ENCODE data around the gene ATP7B.

ATP7B gene

DNA sequence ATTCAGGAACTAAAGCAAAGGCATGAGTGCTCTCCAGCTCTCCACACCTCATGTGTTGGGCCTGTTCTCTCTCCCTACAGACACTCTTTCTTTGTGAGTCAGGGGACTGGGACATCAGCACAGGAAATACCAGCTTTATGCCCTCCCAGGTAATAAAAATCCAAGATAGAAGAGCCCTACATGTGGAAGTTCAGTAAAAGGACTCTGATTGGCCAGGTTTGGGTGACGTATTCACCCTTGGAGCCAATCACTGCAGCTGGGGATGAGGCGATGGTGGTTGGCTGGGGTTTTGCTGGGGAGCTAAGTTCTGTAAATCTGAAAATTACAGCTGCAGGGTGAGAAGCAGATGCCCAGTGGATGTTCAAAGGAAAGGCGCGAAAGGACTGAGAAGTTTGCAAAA lies 117.0 kb downstream of the ATP7B start:
- no peak for DNase-seq (ENCODE audit: low spot score)

DNA sequence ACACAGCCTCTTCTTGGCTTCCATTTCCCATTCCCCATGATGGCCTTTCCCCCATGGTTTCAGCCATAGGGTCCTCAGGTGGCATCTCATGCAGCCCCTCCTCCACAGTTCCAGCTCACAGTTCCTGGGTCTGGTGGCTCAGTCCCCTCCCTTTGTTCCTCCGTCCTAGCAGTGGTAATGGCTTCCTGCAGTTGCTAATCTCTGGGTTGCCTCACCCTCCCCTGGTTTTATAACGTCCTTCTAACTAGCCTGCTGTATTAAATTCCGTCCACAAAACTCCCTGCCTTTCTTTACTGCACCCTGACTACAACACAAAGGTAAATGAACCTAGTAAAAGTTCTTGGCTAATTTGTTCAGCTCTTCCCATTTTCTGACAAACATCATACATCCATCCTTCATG lies 118.6 kb downstream of the ATP7B start:
- no peak for DNase-seq (ENCODE audit: low spot score)

DNA sequence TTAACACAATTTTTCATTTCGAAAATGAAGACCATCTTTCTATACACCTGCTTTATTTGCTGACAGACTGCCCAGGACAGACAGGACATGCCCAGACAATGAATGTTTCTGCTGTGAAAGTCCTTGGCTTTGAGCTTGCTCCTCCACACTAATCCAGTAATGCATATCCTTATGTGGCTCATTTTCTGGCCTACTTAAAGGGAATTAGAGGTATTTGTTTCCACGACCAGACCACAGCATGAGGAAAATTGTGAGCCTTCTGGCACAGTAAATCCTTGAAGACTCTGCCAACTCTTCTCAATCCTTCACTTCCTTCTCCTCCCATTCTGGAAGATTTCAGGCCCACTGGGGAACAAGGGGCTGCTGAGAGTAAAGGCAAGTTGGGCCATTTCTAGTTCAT lies 123.8 kb downstream of the ATP7B start:
- no peak for DNase-seq (ENCODE audit: low spot score)

DNA sequence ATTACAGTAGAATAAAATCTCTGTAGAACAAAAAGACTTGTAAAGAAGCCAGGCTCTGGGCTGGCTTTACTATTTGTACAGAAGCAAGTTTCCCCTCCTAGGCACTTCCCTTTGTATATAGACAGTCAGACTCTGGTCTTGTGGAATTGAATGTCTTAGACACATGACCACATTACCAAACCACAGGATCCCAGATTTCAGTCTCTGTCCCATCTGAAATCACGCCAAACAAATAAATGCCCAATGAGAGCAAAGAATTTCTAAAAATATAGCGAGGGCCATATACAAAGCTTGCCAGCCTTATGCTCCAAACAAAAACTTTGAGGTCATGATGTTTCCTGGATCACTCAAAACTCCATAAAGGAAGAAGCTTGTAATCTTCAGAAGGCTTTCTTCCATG lies 125.6 kb downstream of the ATP7B start:
- DNase-seq (ENCODE audit: low spot score) = no peak

DNA sequence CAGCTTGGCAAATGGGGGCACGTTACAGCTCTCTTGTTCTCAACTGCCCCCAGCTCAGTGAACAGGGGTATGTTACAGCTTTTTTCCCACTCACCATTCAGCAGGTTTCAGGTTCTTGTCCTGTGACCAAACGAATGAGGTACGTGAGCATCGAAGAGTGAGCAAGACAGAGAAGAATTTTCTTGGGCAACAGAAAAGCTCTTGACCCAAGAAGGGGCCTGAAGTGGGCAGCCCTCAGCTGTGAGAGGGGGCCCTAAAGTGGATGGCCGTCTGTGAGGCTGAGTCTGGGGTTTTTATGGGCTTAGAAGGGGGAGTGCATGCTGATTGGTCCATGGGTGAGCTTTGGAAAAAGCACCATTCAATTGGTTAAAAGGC lies 128.0 kb downstream of the ATP7B start:
- no peak for DNase-seq (ENCODE audit: low spot score)

All from pons (tissue), 1 donor.